HG03432 (cell line): ENCODE measurements around the gene FAM162A.

Experiments used
- ATAC-seq: cut with Tn5 transposase; IDR thresholded peaks from one replicate; pipeline ENCODE4 v1.9.1; 2021; ENCODE audit warnings: mild to moderate bottlenecking, moderate library complexity; ENCODE audit not compliant: unreplicated experiment

Gene FAM162A

DNA sequence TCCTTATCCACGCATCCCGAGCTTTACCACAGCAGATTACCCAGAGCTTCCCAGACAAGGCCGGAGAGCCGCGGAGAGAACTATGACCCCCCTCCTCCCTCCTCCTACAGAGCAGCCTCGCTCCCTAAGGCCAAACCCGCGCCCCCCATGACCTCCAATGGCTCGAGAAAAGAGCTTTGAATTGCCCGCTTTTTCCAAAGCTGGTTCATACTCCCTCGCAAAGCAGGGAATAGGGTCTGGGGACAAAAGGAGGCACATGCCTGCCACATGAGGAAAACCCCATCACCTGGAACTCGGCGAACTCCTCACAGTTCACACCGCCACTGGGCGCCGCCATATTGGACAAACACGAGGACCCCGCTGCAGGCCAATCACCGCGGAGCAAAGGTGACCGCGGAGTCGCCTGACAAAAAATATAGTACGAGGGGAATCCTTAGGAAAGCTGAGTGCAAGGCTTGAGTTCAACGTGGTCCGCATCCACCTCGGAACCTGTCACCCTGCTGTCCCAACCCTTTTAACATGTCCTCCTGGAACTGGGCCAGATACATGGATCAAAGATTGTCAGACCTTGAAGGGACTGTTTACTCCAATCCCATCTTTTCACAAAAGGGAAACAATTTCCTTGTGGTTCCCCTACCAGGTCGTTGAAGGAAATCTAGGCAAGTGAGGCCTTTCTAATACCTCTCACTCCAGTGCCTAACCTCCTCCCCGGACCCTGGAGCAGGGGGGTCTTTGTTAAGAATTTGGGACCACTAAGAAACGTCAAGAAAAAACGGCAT lies 905 bp upstream of the FAM162A start, which contains the start of gene MIX23:
TSS of gene MIX23 (minus strand) at position 344 of the 779 bp plus-strand sequence. CDS start at position 337, 7 bp downstream.
- ATAC-seq, result peak; percentile 47

GRCh38 chr3:122387709-122388108 lies 3.7 kb downstream of the FAM162A start:
- no peak for ATAC-seq

GRCh38 chr3:122389197-122389596 lies 5.2 kb downstream of the FAM162A start:
- ATAC-seq, result no peak

DNA sequence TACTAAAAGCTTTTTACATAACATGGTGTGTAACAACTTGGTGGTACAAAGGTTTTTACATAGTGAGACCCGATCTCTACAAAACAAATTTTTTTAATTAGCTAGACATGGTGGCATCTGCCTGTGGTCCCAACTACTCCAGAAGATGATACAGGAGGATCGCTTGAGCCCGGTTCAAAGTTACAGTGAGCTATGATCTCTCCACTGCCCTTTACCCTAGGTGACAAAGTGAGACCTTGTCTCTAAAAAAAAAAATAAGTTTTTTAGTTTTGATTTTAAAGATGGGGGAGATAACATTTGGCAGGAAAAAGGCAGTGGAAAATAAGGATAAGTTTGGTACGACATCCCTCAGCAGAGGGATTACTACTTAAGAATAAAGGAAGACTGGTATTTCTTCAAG lies 5.9 kb downstream of the FAM162A start:
- no peak for ATAC-seq

- ATAC-seq, result no peak
Measured at GRCh38 chr3:122390665-122391064, 6.7 kb downstream of the FAM162A start.

DNA sequence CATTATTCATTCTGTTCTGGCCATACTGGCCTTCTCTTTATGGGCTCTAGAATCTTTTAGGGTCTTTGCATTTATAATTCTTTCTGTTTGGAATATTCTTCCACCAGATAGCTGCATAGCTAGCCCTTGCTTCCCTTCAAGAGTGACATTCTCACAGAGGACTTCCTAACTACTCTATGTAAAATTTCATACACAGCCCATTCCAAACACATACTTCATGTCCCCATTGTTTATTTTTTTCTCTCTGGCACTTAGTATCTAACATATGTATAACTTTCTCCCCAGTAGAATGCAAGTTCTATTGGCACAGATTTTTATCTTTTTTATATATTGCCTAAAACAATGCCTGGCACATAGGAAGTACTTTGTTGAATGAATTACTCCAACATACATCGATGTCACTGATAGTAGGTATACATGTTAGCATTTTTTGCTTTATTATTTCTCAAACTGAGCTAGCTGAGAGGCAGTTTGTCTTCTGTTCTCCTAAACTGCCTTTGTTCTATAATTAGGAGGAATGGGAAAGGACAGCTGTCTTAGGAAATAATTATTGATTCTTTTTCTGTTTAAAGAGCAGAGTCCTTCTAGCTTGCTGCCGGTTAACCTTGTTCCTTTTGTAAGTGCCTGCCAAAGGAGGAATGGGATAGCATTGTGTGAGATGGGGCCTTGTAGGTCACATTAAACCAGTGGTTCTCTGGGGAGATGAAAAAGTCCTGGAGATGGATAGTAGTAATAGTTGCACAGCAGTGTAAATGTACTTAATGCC lies 7.9 kb downstream of the FAM162A start:
- no peak for ATAC-seq

DNA sequence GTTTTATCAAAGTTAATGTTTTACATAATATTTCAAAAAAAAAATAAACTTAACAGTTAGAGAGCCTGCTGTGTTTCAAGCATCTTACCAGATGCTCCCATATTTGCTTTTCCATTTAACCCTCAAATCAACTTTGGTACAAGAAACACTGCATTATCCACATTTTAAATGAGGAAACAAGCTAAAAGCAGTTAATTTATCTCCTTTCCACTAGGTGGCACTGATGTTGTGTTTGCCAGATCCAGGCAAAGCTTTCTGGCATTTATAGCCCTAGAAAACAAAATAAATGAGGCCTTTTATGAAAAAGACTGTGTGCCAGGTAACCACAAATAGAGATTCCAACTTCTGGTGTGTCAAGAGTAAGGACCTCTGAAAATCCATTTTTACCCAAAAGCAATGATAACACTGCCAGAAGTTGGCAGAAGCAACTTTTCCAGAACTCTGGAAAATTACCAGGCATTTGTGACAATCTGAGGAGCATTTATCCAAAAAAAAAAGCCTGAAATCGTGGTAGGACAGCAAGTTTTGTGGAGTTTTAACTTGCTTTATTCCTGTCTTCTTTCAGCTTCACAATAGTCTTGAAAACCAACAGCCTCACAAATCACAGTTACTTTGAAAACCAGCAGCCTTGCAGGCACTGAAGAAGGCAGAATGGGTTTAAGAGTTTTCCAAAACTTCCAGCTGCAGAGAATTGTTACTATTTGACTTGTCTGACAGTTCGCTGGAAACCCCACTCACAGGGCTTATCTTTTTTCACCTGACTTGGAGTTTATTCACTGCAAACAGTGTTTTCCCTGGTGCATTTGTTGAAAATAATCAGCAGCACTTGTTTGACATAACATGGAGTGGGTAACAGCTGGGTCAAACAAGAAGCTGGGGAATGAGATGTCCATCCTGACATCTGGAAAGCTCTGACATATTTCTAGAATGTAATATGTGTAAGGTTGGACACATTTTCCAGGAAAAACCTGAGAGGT lies 9.2 kb downstream of the FAM162A start:
- no peak for ATAC-seq

DNA sequence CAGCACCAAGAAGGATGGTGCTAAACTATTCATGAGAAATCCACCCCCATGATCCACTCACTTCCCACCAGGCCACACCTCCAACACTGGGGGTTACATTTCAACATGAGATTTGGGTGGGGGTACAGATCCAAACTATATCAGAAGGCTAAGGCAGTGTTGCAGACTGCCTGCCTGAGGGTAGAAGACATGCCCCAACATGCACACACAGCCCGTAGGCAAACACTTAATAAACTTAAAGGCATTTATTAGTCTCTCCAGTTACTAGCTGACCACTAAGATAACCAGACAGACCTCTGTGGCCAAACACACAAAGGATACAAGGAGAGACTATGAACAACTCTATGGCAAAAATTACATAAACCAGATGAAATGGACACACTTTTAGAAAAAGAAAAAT lies 10.2 kb downstream of the FAM162A start:
- no peak for ATAC-seq

DNA sequence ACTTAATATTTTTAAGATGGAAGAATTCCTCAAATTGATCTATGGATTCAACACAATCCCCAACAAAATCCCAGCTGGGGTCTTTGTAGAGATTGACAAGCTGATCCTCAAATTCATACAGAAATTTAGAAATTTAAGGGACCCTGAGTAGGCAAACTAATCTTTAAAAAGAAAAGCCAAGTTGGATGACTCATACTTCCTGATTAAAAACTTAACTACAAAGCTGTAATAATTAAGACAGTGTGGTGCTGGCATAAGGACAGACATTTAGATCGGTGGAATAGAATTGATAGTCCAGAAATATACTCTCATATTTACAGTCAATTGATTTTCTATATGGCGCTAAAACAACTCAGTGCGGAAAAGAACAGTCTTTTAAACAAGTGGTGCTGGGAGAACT lies 11.6 kb downstream of the FAM162A start:
- no peak for ATAC-seq

DNA sequence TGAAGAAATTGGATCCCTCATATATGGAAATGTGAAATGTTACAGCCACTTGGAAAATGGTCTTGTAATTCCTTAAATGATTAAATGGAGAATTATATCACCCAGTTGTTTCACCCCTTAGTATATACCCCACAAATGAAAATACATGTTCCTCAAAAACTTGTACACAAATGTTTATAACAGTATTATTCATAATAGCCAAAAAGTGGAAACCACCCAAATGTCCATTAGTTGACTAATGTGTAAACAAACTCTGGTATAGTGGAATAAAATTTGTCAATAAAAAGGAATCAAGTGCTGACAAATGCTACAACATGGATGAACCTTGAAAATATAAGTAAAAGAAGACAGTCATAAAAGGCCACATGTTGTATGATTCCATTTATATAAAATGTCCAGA lies 12.5 kb downstream of the FAM162A start:
- ATAC-seq, result no peak

DNA sequence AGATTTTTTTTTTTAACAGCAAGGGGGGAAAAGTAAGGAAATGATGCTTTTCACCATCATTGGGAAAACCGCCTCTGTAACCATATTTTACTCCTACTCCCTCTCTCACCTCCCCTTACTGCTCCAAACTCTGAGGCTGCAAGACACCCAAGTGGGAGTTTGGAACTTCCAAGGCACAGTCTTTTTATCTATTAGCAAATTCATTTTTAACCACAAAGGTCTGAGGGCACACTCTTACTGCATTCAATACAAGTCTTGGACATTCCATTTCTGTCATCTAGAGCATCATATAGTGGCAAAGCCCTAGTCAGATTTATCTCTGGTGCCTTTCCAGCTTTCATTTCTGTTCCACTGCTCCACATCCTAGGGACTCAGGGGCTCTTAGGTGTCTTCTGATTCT lies 13.2 kb downstream of the FAM162A start:
- no peak for ATAC-seq

DNA sequence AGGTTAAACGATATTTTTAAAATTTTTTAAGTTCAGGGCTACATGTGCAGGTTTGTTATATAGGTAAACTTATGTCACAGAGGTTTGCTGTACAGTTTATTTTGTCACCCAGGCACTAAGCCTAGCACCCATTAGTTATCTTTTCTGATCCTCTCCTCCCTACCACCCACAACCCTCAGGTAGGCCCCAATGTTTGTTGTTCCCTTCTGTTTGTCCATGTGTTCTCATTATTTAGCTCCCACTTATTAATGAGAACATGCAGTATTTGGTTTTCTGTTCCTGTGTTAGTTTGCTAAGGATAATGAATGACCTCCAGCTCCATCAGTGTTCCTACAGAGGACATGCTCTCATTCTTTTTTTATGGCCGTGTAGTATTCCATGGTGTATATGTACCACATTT lies 14.9 kb downstream of the FAM162A start:
- ATAC-seq, result no peak

DNA sequence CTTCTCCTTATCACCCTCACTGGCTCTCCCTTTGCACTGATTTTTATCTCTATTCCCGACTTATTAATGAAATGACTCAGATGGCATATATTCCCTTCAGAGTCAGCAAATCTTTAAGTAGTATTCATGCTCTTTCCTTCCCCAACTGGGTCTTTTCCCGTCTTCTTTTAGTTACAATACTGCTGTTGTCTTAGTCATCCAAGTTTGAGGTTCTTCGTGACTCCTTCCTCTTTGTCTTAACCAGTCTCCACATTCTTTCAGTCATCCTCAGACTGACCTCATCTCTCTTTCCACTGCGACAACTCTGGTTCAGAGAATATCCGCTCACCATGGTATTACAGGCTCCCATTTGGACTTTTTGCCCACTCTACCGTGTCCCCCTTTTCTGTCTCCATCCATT lies 19.5 kb downstream of the FAM162A start:
- ATAC-seq, result no peak

DNA sequence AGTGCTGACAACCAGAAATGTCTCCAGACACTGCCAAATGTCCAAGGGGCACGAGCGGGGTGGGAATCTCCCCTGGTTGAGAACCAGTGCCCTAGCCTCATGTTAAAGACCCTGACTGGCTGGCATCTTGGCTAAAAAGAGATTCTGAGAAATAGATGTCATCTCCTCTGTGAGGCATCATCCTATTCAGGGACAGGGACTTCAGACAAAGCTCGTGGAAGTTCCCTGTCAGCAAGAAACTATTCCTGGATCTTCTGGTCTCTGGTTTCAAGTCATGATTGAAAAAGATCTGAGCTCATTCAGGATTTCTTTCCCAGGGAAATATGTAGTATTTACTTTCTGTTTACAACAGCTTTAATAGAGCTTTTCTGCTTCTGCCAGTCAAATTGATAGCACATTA lies 21.0 kb downstream of the FAM162A start:
- ATAC-seq, result no peak

DNA sequence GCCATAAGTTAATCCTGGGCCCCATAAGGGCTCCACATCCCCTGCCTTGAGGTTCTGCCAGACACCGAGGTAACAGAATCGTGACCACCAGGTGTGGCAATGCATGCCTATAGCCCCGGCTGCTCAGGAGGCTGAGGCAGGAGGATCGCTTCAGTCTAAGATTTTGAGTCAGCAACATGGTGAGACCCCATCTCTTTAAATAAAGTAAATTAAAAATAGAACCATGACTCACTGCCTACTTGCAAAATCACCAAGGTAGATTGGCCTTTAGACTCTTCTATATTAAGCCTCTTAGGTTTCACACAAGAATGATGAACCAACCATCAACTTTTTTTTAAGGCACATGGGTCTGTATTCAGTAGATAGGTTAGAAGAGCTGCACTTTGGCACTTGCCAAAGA lies 22.2 kb downstream of the FAM162A start:
- no peak for ATAC-seq

DNA sequence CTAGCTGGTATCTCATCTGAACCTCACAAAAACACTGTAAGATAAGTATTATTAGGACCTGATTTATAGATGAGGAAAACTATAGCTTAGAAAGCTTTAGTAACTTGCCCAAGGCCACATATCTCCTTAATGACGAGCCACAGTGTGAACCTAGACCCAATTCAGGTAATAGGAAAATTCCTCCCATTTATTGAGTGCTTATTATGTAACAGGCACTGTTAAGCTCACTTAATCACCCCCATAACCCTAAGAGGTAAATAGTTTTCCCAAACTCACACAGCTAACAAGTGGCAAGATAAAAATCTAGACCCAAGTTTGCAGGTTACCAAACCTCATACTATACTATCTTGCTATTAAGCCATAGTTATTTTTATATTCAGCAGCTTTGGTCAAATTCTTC lies 24.0 kb downstream of the FAM162A start:
- ATAC-seq, result no peak

- no peak for ATAC-seq
Measured at GRCh38 chr3:122409446-122409845, 25.5 kb downstream of the FAM162A start.

DNA sequence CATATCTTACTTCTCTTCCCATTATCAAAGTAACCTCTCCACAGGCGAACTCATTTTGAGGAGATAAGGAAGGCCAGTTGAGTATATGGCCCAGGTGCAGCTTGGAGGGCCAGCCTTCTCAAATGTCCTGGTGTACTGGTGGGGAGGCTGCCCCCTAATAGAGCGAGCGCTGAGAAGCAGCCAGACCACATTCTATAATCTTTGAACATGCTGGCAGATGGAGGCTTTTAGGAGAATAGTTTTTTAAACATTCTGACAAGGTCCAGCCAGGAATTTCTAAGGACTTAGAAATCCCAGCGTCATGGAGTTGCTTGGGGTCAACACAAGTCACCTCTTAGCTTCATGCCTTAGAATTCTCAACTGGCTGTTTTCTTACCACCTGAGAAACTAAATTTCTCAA lies 26.1 kb downstream of the FAM162A start:
- ATAC-seq, result no peak

- ATAC-seq, result no peak
Measured at GRCh38 chr3:122410639-122411038, 26.7 kb downstream of the FAM162A start.

DNA sequence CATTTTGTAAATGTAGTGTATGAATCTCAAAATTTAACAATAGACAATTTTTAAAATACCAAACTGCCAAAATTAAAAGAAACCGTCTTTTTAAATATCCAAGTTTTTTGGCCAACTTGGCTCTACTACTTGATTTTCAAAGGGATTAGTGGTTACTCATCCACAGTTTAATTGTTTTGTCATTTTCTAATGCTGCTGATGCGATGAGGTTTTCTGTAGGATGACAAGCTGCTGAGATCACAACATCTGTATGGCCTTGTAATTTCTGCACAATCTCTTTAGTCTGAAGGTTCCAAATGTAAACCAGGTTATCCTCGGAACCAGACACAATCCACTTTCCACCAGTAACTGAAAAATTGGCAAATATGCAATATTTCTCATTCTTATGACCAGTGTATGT lies 30.4 kb downstream of the FAM162A start:
- ATAC-seq, result no peak

DNA sequence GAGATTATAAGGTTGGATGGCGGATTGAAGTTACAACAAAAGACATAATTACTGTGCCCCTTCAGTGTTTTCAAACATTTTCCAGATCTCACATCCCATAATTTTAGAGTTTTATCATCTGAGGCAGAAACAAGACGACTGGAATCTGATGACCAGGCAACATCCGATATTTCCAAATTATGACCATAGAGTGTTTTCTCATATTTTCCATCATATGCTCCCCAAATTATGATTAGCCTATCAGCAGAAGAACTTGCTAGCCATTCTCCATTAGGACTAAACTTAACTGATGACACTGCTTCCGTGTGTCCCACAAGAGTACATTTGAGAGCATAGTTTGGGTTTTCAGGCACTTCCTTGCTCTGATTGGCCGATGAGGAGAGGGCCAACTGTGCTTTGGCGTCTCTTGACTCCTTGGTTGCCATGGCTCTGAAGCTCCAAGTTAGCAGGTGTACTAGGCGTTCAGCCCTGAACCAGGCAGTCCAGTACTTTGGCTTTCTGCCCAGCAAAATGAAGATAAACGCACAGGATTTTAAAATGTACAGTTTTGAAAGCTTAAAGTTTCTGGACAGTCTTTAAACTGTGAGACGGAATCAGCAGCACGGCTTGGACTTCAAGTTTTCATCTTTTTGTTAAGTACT lies 31.2 kb downstream of the FAM162A start:
- ATAC-seq, result peak; percentile 51
